DND-41 (cell line): ENCODE data around the gene RAVER2.

Experiments
- ATAC-seq: fragments of 200-7000 bp; cut with Tn5 transposase; 3 replicates; pipeline ENCODE4 v1.9.1; 2021; ENCODE audit warnings: low read depth; ENCODE audit not compliant: insufficient read depth
- DNase-seq: peaks from one replicate; pipeline ENCODE4 v3.0.0-alpha.2; 2020
- H2AFZ ChIP-seq: 2 replicates; pipeline ENCODE4 v1.6.0; 2012; ENCODE audit warnings: low read depth, low read length
- H3K27ac ChIP-seq: 2 replicates; pipeline ENCODE4 v1.5.1; 2012; ENCODE audit warnings: low read length, inconsistent platforms
- H3K27me3 ChIP-seq: fragments of 200-600 bp; sonication (generic); 2 replicates; pipeline ENCODE4 v1.6.0; 2012; ENCODE audit warnings: low read length, mild to moderate bottlenecking, inconsistent platforms; ENCODE audit not compliant: insufficient read depth, poor library complexity
- H3K36me3 ChIP-seq: 2 replicates; pipeline ENCODE4 v1.5.1; 2012; ENCODE audit warnings: low read length, inconsistent platforms; ENCODE audit not compliant: insufficient read depth
- H3K4me1 ChIP-seq: 2 replicates; pipeline ENCODE4 v1.5.1; 2012; ENCODE audit warnings: mild to moderate bottlenecking, low read length; ENCODE audit not compliant: insufficient read depth
- H3K4me2 ChIP-seq: 2 replicates; pipeline ENCODE4 v1.6.0; 2012; ENCODE audit warnings: mild to moderate bottlenecking, moderate library complexity, low read length, inconsistent platforms; ENCODE audit not compliant: insufficient read depth
- H3K4me3 ChIP-seq, 2 experiments: fragments of 200-600 bp in 1 of 2; shearing (Covaris generic) in 1 of 2; 2 replicates each; pipeline ENCODE4 v1.5.1; 2012 to 2016; ENCODE audit warnings: inconsistent platforms in 2 of 2, low read length in 2 of 2, mild to moderate bottlenecking in 2 of 2, low read depth in 1 of 2, moderate library complexity in 1 of 2
- H3K79me2 ChIP-seq: 2 replicates; pipeline ENCODE4 v1.6.0; 2012; ENCODE audit warnings: low read length, inconsistent platforms; ENCODE audit not compliant: insufficient read depth
- H3K9ac ChIP-seq: 2 replicates; pipeline ENCODE4 v1.6.0; 2012; ENCODE audit warnings: low read depth, mild to moderate bottlenecking, inconsistent platforms, low read length, moderate library complexity
- H3K9me3 ChIP-seq: 2 replicates; pipeline ENCODE4 v1.5.1; 2012; ENCODE audit warnings: low read length, moderate library complexity, mild to moderate bottlenecking, inconsistent platforms; ENCODE audit not compliant: insufficient read depth, severe bottlenecking
- H4K20me1 ChIP-seq: 2 replicates; pipeline ENCODE4 v1.6.0; 2012; ENCODE audit warnings: low read length; ENCODE audit not compliant: insufficient read depth
- CTCF ChIP-seq: IDR thresholded peaks from 2 replicates; pipeline ENCODE4 v1.5.1; 2012; ENCODE audit warnings: borderline replicate concordance, low read length, moderate library complexity, mild to moderate bottlenecking; ENCODE audit not compliant: poor library complexity, severe bottlenecking; ENCODE audit errors: extremely low read depth
- EZH2 ChIP-seq: IDR thresholded peaks from 3 replicates; pipeline ENCODE4 v1.6.1; 2012; ENCODE audit warnings: borderline replicate concordance, low read depth, mild to moderate bottlenecking, moderate library complexity, low read length, inconsistent platforms; ENCODE audit not compliant: severe bottlenecking

RAVER2 gene

GRCh38 chr1:64759968-64760367 lies 15.1 kb downstream of the RAVER2 start:
- H3K27ac ChIP-seq, result no peak overlapping the region
- no peak overlapping the region for H3K4me3 ChIP-seq
- no peaks in the 10 kb centered on the region for H3K79me2 ChIP-seq
- no peak for TF ChIP-seq EZH2
- no peak for TF ChIP-seq CTCF
- H3K9ac ChIP-seq, result no peak overlapping the region
- H3K4me2 ChIP-seq, result no peak overlapping the region
- peaks cover 8% of the 10 kb centered on the region for H3K9me3 ChIP-seq
- no peaks in the 10 kb centered on the region for H4K20me1 ChIP-seq
- no peaks in the 10 kb centered on the region for H3K36me3 ChIP-seq
- H3K27me3 ChIP-seq, result no peaks in the 10 kb centered on the region
- no peak for ATAC-seq
- H3K4me1 ChIP-seq, result no peaks in the 10 kb centered on the region
- DNase-seq, result no peak
- H2AFZ ChIP-seq, result no peak overlapping the region

GRCh38 chr1:64765012-64765411 lies 20.1 kb downstream of the RAVER2 start:
- no peaks in the 10 kb centered on the region for H3K79me2 ChIP-seq

GRCh38 chr1:64765826-64766225 lies 21.0 kb downstream of the RAVER2 start:
- no peak for ATAC-seq
- no peak for DNase-seq

More at GRCh38 chr1:64765012-64765411, 20.1 kb downstream of the RAVER2 start:
- Histone ChIP-seq H3K4me2 (no peak overlapping the region), H3K36me3 (0 out of 2 replicates have a peak, but pooled peaks cover 1% of the 10 kb centered on the region), H4K20me1 (no peaks in the 10 kb centered on the region), H3K9me3 (no peaks in the 10 kb centered on the region), H3K9ac (no peak overlapping the region), H2AFZ (no peak overlapping the region), H3K27me3 (no peaks in the 10 kb centered on the region), H3K4me3 (no peak overlapping the region), H3K27ac (no peak overlapping the region), H3K4me1 (no peaks in the 10 kb centered on the region)
- ATAC-seq (no peak), DNase-seq (no peak)
- TF ChIP-seq EZH2 (no peak), CTCF (no peak)

More at GRCh38 chr1:64765826-64766225, 21.0 kb downstream of the RAVER2 start:
- Histone ChIP-seq H3K79me2 (no peaks in the 10 kb centered on the region), H3K4me1 (no peaks in the 10 kb centered on the region), H3K27ac (no peak overlapping the region), H3K4me2 (no peak overlapping the region), H3K4me3 (no peak overlapping the region), H3K9me3 (peaks cover 7% of the 10 kb centered on the region), H2AFZ (no peak overlapping the region), H3K9ac (no peak overlapping the region), H3K27me3 (no peaks in the 10 kb centered on the region), H4K20me1 (no peaks in the 10 kb centered on the region), H3K36me3 (0 out of 2 replicates have a peak, but pooled peaks cover 5% of the 10 kb centered on the region)
- TF ChIP-seq EZH2, result no peak
- TF ChIP-seq CTCF, result no peak
